ENCODE results near the gene INS.

GRCh38 chr11:2163428-2163978, 2.5 kb upstream of the INS start:
- TF ChIP-seq TAF1 (IDR thresholded peaks at IDR 0.05; ENCODE audit: low read depth, low read length) (no peak), POU2F2 (IDR thresholded peaks at IDR 0.05; ENCODE audit: low read depth, low read length) (no peak)

All from GM12891 (cell line).